GM12872 (cell line): ENCODE data around the gene SLC12A8.

Experiments
- TF ChIP-seq, protein P1 (sequence below): IDR thresholded peaks from 3 replicates; pipeline ENCODE4 v1.5.1; 2011; ENCODE audit warnings: low read depth, mild to moderate bottlenecking, low read length, moderate library complexity; ENCODE audit not compliant: insufficient read depth

SLC12A8 gene

DNA sequence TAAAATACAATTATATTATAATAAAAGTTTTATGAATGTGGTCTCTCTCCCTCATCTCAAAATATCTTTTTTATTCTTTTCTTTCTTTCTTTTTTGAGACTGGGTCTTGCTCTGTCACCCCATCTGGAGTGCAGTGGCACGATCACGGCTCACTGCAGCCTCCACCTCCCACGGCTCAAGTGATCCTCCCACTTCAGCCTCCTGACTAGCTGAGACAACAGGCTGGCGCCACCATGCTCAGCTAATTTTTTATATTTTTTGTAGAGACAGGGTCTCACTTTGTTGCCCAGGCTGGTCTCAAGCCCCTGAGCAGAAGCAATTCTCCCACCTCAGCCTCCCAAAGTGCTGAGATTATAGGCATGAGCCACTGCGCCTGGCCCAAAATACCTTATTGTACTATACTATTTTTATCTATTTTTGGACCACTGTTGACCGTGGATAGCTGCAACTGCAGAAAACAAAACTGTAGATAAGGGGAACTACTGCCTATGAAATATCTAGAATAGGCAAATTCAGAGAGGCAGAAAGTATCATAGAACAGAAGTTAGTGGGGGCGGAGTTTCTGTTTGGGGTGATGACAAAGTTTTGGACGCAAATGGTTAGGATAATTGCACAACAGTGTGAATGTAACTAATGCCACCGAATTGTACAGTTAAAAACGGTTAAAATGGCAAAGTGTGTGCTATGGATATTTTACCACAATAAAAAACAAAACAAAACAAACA is 66.6 kb downstream of the SLC12A8 start:
- TF ChIP-seq, protein P1, sequence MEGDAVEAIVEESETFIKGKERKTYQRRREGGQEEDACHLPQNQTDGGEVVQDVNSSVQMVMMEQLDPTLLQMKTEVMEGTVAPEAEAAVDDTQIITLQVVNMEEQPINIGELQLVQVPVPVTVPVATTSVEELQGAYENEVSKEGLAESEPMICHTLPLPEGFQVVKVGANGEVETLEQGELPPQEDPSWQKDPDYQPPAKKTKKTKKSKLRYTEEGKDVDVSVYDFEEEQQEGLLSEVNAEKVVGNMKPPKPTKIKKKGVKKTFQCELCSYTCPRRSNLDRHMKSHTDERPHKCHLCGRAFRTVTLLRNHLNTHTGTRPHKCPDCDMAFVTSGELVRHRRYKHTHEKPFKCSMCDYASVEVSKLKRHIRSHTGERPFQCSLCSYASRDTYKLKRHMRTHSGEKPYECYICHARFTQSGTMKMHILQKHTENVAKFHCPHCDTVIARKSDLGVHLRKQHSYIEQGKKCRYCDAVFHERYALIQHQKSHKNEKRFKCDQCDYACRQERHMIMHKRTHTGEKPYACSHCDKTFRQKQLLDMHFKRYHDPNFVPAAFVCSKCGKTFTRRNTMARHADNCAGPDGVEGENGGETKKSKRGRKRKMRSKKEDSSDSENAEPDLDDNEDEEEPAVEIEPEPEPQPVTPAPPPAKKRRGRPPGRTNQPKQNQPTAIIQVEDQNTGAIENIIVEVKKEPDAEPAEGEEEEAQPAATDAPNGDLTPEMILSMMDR, result no peak

DNA sequence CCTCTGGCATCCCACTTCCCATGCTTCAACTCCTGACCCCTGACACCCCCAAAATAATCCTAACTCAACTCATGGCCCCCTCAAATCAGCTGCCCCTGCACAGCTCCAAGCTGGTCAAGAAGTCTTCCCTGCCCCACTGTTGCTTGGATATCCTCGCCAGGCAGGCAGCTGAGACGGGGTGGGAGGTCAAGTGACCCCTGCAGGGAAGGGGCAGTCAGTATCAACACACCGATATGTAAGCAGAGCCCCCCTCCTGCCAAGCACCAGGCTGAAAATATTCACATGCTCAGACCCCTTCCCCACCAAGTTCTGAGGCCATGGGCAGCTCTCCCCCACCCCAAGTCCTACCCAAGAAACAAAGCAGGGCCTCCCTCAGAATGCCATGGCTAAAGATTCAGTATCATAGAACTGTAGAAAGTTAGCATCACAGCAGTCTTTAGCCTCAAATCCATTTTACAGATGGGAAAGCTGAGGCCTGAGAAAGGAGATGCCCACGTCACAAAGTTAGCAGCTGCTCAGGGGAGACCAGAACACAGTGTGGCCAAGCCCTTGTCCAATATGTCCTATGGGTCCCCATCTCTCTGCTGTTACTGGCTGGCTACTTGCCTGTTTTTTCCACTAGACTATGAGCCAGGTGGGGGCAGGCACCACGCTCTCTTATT is 67.8 kb downstream of the SLC12A8 start:
- TF ChIP-seq, protein P1, result no peak

DNA sequence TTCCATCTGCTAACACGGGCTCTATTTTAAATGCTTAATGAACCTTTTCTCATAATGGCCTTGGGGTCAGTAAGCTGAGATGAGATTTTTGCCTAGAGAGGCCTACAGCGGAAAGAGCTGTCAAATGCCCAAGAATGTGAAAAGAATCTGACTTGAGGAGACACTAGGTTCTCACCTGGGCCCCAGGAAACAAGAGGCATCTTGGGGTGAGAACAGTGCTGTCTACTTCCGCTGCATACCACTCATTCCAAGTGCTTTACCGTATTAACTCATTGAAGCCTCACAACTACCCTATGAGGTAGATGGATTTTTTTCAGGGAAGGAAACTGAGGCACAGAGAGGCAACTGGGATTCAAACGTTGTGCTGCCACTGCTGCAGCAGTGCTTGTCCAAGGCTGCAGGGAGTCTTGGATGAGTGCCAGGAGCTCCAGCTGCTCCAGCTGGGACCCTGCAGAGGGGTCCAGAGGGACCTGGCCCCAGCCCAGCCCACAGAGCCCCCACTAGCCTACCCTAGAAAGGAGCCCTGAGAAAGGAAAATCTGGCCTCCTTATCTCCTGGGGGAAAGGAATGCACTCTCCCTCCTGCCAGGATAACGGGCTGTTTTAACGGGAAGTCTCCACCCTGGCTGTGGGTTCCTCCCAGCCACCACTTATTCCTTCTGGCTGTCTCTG is 68.4 kb downstream of the SLC12A8 start:
- TF ChIP-seq, protein P1, result no peak

DNA sequence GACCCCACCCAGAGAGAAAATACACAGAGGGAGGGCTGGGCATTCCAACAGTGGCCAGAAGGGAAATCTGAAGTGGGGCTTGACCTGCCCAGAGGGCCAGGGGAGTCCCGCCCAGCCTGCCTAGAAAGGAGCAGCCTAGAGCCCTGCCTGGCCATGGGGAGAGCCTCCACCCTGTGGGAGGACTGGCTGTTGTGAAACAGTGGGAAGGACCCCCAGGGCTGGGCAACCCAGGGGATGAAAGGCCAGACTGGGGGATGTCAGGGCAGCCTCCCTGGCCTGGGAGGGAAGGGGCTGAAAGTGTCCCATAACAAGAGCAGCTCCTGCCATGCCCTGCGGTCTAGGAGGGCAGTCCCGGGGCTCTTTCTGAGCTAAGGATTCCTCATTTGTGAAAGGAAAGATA is 69.0 kb downstream of the SLC12A8 start:
- TF ChIP-seq, protein P1, result no peak

DNA sequence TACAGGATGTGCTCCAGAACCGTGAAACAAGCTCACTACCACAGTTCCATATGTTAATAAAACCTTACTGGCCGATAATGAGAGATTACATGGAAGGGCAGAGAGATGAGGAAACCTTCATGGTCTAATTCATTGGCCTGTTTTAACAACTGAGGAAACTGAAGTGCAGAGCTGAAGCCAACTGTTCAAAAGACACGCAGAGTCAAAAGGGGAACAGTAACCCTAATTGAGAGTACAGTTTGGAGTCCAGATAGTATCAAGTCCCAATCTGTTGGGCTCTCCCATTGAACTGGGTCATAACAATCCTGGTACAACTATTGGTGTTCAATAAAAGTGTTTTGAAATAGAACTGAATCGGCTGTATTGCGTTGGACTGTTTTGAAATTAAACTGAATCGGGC is 69.6 kb downstream of the SLC12A8 start:
- TF ChIP-seq, protein P1, result no peak

DNA sequence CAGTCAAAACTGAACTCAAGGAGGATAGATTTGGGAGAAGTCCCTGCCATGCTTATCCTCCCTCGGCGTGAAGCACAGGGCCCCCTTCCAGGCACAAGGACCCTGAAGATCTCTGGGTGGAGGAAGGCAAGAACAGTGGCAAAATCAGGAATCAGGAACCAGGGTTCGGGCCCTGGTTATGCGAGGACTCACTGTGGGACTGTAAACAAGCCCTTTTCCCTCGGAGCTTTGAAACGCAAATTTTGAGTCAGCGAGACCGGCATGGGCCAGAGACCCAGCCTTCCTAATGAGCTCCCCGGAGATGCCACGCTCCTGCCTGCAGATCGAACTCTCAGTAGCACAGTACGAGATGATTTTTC is 70.1 kb downstream of the SLC12A8 start:
- TF ChIP-seq, protein P1, result no peak

DNA sequence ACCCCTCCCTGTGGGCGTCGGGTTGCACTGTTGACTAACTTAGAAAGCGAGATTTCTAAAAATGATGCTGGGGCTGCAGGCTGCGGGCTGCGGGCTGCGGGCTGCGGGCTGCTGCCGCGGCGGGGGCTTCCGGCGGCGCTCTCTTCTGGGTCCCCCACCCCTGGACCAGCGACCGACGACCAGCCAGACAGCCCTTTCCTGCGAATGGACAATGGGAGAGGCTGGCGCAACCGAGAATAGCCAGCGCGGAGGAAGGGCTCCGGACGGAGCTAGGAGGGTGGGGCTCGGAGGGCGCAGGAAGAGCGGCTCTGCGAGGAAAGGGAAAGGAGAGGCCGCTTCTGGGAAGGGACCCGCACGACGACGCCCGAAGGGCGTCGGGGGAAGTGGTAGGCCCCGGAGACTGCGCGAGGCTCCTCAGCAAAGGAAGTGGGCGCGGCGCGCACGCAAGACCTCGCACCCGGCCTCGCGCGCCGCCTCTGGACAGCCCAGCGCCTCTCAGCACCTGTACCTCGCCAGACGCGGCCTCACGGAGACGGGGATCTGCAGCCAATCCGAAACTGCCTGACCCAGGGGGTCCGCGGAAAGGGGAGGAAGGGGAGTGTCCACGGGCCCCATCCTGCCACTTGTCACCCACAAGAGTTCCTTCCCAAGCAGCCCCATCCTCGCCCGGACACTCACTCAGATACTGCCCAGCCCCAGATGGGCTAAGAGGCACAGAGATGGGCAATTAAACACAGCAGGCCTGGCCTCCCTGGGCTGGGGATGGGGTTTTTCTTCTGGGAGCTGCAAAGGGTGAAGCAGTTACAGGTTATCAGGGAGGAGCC is 70.7 kb downstream of the SLC12A8 start:
- TF ChIP-seq, protein P1, result peak; percentile 59
